ENCODE results near the gene URB1. TPM values are rescaled to one million over a fixed set of nuclear protein-coding genes. Genes with fewer than 3 reads are reported as not detected.
A peak's percentile ranks its signal among the peaks of the same experiment; 100 is the strongest.
"Not testable (repeated sequence)": the region's sequence is repeated elsewhere in the genome, so short reads cannot be mapped to it uniquely, and the experiment has no call there.

Gene URB1
- total RNA-seq, 1 donor from 2014 or later = 20.0 TPM

- peak; percentile 87 for DNase-seq (ENCODE audit: low read depth, low spot score)
These were observed 20.9 kb downstream of the URB1 start for GRCh38 chr21:32371913-32372314.

- peak; percentile 37 for DNase-seq (ENCODE audit: low read depth, low spot score)
These were observed 21.6 kb downstream of the URB1 start for GRCh38 chr21:32370998-32371766.

GRCh38 chr21:32368961-32369360 is 23.9 kb downstream of the URB1 start:
- not testable (repeated sequence) for DNase-seq (ENCODE audit: low read depth, low spot score)

GRCh38 chr21:32368386-32368785 is 24.4 kb downstream of the URB1 start:
- peak; percentile 41 for DNase-seq (ENCODE audit: low read depth, low spot score)

GRCh38 chr21:32367158-32367557 is 25.7 kb downstream of the URB1 start:
- no peak for DNase-seq (ENCODE audit: low read depth, low spot score)

GRCh38 chr21:32366191-32366590 is 26.6 kb downstream of the URB1 start:
- no peak for DNase-seq (ENCODE audit: low read depth, low spot score)

GRCh38 chr21:32364796-32365195 is 28.0 kb downstream of the URB1 start:
- no peak for DNase-seq (ENCODE audit: low read depth, low spot score)

- no peak for DNase-seq (ENCODE audit: low read depth, low spot score)
These were observed 28.4 kb downstream of the URB1 start for GRCh38 chr21:32364387-32364786.

- peak; percentile 22 for DNase-seq (ENCODE audit: low read depth, low spot score)
These were observed 32.3 kb downstream of the URB1 start for GRCh38 chr21:32360401-32360975.

- DNase-seq (ENCODE audit: low read depth, low spot score) = no peak
These were observed 33.0 kb downstream of the URB1 start for GRCh38 chr21:32359719-32360260.

GRCh38 chr21:32356874-32357395 is 35.9 kb downstream of the URB1 start:
- no peak for DNase-seq (ENCODE audit: low read depth, low spot score)

GRCh38 chr21:32353002-32353711 is 39.7 kb downstream of the URB1 start:
- no peak for DNase-seq (ENCODE audit: low read depth, low spot score)

GRCh38 chr21:32352526-32352925 is 40.3 kb downstream of the URB1 start:
- no peak for DNase-seq (ENCODE audit: low read depth, low spot score)

GRCh38 chr21:32351428-32351827 is 41.4 kb downstream of the URB1 start:
- no peak for DNase-seq (ENCODE audit: low read depth, low spot score)

- DNase-seq (ENCODE audit: low read depth, low spot score) = no peak
These were observed 41.8 kb downstream of the URB1 start for GRCh38 chr21:32350981-32351380.

GRCh38 chr21:32350211-32350980 is 42.4 kb downstream of the URB1 start:
- no peak for DNase-seq (ENCODE audit: low read depth, low spot score)

- no peak for DNase-seq (ENCODE audit: low read depth, low spot score)
These were observed 43.4 kb downstream of the URB1 start for GRCh38 chr21:32349333-32349944.

GRCh38 chr21:32348604-32349332 is 44.0 kb downstream of the URB1 start:
- no peak for DNase-seq (ENCODE audit: low read depth, low spot score)

GRCh38 chr21:32347977-32348376 is 44.8 kb downstream of the URB1 start:
- no peak for DNase-seq (ENCODE audit: low read depth, low spot score)

GRCh38 chr21:32347351-32347750 is 45.5 kb downstream of the URB1 start:
- no peak for DNase-seq (ENCODE audit: low read depth, low spot score)
